GM11168 (cell line): ENCODE data around the gene MEX3B.

Source experiments
- in situ Hi-C: fragments of 300-500 bp; cut with MboI; formaldehyde crosslinking; loops from one replicate; pipeline ENCODE4 v1.12.0; 2022; ENCODE audit warnings: low sequenced_read_pairs; ENCODE audit not compliant: unreplicated experiment

The MEX3B gene

DNA sequence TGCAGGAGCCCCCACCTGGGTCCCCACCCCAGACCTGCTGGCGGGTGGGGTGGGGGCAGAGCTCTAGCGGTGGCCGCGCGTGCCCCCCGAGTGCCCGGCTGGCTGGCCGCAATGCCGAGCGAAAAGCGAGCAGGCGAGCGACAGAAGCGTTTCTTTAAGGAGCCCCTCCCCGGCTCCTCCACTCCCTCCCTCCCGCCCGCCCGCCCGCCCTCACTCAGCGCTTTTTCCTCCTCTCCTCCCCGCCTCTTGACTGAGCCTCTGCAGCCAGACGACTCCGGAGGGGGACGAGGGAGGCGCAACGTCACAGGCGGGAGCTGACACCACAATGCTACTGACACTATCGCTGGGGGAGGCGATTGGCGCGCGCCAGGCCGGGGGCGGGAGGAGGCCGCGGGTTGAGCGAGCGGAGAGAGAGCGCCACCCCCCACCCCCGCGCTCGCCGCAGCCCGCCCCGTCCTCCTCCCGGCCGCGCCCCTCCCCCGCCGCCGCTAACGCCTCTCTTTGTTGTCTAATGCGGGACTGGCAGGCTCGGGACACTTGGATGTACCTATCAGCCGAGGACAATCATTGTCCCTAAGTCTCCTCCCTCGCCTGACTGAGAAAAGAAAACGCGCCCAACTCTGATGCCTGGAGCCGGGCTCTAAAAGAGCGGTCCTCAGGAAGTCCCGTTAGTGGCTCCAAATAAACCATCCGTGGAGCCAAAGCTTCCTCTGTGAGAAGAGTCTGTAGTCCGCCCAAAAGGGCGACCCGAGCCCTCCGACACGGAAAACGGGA lies at the start of gene MEX3B:
Gene MEX3B (minus strand): TSS at position 127 of the 774 bp plus-strand sequence. CDS start 313 bp downstream, outside the sequence.
- in situ Hi-C loops: no loop called here

GRCh38 chr15:82093774-82094211 lies 48.0 kb upstream of the MEX3B start:
- in situ Hi-C loops: no loop called here

GRCh38 chr15:82093325-82093724 lies 47.5 kb upstream of the MEX3B start:
- in situ Hi-C loops: no loop called here

GRCh38 chr15:82091636-82092140 lies 45.9 kb upstream of the MEX3B start:
- in situ Hi-C loops: no loop called here

GRCh38 chr15:82086243-82086995 lies 40.6 kb upstream of the MEX3B start:
- in situ Hi-C loops: no loop called here

GRCh38 chr15:82081914-82082762 lies 36.3 kb upstream of the MEX3B start:
- in situ Hi-C loops: no loop called here

DNA sequence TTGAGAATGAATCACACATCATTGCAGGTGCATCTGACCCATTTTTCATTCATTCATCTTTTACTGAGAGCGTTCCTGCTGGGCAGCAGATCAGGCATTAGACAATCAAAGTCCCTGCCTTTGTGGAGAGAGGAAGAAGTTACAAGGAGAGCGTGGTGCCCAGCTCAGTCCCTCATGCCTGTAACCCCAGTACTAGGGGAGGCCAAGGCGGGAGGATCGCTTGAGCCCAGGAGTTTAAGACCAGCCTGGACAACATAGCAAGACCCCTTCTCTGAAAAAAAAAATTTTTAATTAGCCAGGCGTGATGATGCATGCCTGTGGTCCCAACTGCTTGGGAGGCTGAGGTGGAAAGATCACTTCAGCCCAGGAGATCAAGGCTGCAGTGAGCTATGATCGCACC lies 35.0 kb upstream of the MEX3B start:
- in situ Hi-C loops: no loop called here

DNA sequence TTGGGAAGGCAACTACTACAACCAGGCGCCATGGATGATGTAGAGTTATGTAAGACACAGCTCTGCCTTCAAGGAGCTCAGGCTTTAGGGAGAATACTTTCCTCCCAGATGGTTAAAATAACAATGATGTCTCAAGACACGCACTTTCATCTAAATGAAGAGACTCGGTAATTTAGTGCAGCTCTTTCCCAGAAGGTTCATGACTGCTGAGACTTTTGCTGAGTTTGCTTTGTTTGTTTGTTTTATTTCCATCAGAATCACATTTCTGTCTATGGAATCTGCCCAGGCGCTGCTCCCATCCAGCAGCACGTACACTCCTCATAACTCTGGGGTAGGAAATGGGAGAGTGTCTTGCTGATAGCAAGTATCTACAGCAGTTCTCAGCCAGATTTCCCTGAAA lies 33.9 kb upstream of the MEX3B start:
- in situ Hi-C loops: no loop called here

DNA sequence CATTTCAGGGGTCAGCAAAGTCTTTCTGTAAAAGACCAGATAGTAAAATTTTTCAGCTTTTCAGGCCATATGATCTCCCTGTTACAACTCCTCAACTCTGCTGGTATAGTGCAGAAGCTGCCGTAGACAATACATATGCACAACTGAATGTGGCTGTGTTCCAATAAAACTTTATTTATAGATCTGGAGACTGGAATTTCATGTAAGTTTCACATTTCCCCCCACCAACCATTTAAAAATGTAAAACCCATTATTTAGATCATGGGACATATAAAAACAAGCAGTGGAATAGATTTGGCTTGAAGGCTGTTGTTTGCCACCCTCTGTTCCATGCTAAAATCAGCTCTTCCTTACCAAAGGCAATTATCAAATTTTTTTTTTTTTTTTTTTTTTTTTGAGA lies 28.8 kb upstream of the MEX3B start:
- in situ Hi-C loops: no loop called here

GRCh38 chr15:82072926-82073537 lies 27.2 kb upstream of the MEX3B start:
- in situ Hi-C loops: no loop called here

- in situ Hi-C loops: no loop called here
Observed at GRCh38 chr15:82066455-82066854, 20.6 kb upstream of the MEX3B start.

- in situ Hi-C loops: no loop called here
Observed at GRCh38 chr15:82064824-82065223, 19.0 kb upstream of the MEX3B start.

GRCh38 chr15:82062479-82063454 lies 16.9 kb upstream of the MEX3B start:
- in situ Hi-C loops: no loop called here

GRCh38 chr15:82060817-82061216 lies 15.0 kb upstream of the MEX3B start:
- in situ Hi-C loops: no loop called here

DNA sequence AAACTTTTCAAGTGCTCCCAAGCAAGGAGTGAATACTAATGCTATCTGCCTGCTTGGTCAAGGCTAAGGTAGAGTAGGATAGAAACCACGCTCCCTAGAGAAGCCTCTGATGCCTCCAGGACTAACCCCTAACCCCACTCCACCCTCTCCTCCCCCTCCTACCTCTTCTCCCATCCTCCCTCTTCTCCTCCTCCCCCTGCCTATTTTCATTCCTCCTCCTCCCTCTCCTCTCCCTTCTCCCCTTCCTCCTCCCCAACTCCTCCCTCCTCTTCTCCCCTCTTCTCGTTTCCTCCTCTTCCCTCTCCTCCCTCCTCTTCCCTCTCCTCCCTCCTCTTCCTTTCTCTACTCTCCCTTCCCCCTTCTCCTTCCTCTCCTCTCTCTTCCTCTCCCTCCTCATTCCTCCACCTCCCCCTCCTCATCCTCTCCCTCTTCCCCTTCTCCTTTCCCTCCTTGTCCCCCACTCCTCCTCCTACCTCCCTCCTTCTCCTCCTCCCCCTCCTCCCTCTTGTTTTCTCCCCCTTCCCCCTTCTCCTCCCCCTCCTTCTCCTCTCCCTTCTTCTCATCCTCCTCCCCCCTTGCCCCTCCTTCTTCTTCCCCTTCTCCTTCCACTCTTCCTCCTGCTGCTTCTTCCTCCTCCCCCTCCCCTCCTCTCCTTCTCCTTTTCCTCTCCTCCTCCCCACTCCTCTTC lies 12.8 kb upstream of the MEX3B start:
- in situ Hi-C loops: no loop called here

GRCh38 chr15:82058026-82058425 lies 12.2 kb upstream of the MEX3B start:
- in situ Hi-C loops: no loop called here

GRCh38 chr15:82056958-82057823 lies 11.4 kb upstream of the MEX3B start:
- in situ Hi-C loops: no loop called here
